GM23338 (cell line): ENCODE measurements around the gene NFS1. TPM values are rescaled to one million over a fixed set of nuclear protein-coding genes. Genes with fewer than 3 reads are reported as not detected.

Experiments
- ATAC-seq: fragments of 200-7000 bp; cut with Tn5 transposase; 3 replicates; pipeline ENCODE4 v1.9.1; 2020
- DNase-seq: peaks from one replicate; pipeline ENCODE4 v3.0.0-alpha.2; 2015; ENCODE audit warnings: low spot score
- H2AFZ ChIP-seq: fragments of 200-600 bp; sonication (generic); 2 replicates; pipeline ENCODE4 v1.8.0; 2016; ENCODE audit warnings: antibody characterized with exemption, mild to moderate bottlenecking, moderate library complexity
- H3F3A ChIP-seq: fragments of 200-600 bp; sonication (generic); replicated peaks from 2 replicates; pipeline ENCODE4 v1.8.0; 2017; ENCODE audit warnings: antibody characterized with exemption, mixed run types, low read depth
- H3K27ac ChIP-seq: fragments of 200-600 bp; sonication (generic); 2 replicates; pipeline ENCODE4 v1.6.1; 2016; ENCODE audit warnings: low read depth
- H3K27me3 ChIP-seq: fragments of 200-600 bp; sonication (generic); 2 replicates; pipeline ENCODE4 v1.8.0; 2016; ENCODE audit warnings: mild to moderate bottlenecking, mixed run types, moderate library complexity; ENCODE audit not compliant: insufficient read depth
- H3K36me3 ChIP-seq: fragments of 200-600 bp; sonication (generic); 2 replicates; pipeline ENCODE4 v1.8.0; 2016; ENCODE audit warnings: mild to moderate bottlenecking; ENCODE audit not compliant: insufficient read depth
- H3K4me1 ChIP-seq: fragments of 200-600 bp; sonication (generic); 2 replicates; pipeline ENCODE4 v1.8.0; 2016; ENCODE audit warnings: mild to moderate bottlenecking, moderate library complexity; ENCODE audit not compliant: insufficient read depth
- H3K4me2 ChIP-seq: fragments of 200-600 bp; sonication (generic); 2 replicates; pipeline ENCODE4 v1.7.1; 2017; ENCODE audit warnings: mixed run types
- H3K4me3 ChIP-seq: fragments of 200-600 bp; sonication (generic); 2 replicates; pipeline ENCODE4 v1.6.1; 2016; ENCODE audit warnings: mixed run types
- H3K79me2 ChIP-seq: fragments of 200-600 bp; sonication (generic); replicated peaks from 2 replicates; pipeline ENCODE4 v1.8.0; 2017; ENCODE audit warnings: mild to moderate bottlenecking; ENCODE audit not compliant: insufficient read depth
- H3K9me2 ChIP-seq: fragments of 200-600 bp; sonication (generic); 2 replicates; pipeline ENCODE4 v1.8.0; 2017; ENCODE audit not compliant: insufficient read depth
- H4K20me1 ChIP-seq: fragments of 200-600 bp; sonication (generic); replicated peaks from 2 replicates; pipeline ENCODE4 v1.8.0; 2017; ENCODE audit warnings: mild to moderate bottlenecking; ENCODE audit not compliant: insufficient read depth
- H3K27ac Mint-ChIP-seq: 2 replicates; pipeline ENCODE4 v1.8.0; 2020; ENCODE audit warnings: inconsistent platforms, mild to moderate bottlenecking, moderate library complexity, mixed read lengths
- H3K27me3 Mint-ChIP-seq: 3 replicates; pipeline ENCODE4 v1.8.0; 2022; ENCODE audit warnings: low read depth, mild to moderate bottlenecking, moderate library complexity, mixed read lengths, inconsistent platforms; ENCODE audit not compliant: insufficient read depth, poor library complexity
- H3K36me3 Mint-ChIP-seq: 3 replicates; pipeline ENCODE4 v1.8.0; 2021; ENCODE audit warnings: low read depth, mild to moderate bottlenecking, inconsistent platforms, moderate library complexity, mixed read lengths
- H3K4me1 Mint-ChIP-seq: 3 replicates; pipeline ENCODE4 v1.8.0; 2020; ENCODE audit warnings: mild to moderate bottlenecking, inconsistent platforms, mixed read lengths
- H3K4me3 Mint-ChIP-seq: 3 replicates; pipeline ENCODE4 v1.8.0; 2021; ENCODE audit warnings: moderate library complexity, mild to moderate bottlenecking, inconsistent platforms, mixed read lengths
- H3K9me3 Mint-ChIP-seq: 3 replicates; pipeline ENCODE4 v1.8.0; 2020; ENCODE audit warnings: moderate library complexity, mild to moderate bottlenecking, inconsistent platforms, mixed read lengths
- CREB1 ChIP-seq: fragments of 250-450 bp; sonication (Bioruptor Pico); IDR thresholded peaks from 2 replicates; pipeline ENCODE4 v1.5.0; 2020; ENCODE audit warnings: low read depth, mild to moderate bottlenecking, moderate library complexity
- CTCF ChIP-seq, 2 experiments: fragments of 200-600 bp in 1 of 2; sonication (generic) in 1 of 2; conservative IDR thresholded peaks; 2 replicates each; pipeline versions ENCODE4 v1.5.1 to v1.6.1; 2016 to 2017; ENCODE audit warnings: antibody characterized with exemption in 2 of 2, low read depth in 2 of 2, mild to moderate bottlenecking in 2 of 2, moderate library complexity in 1 of 2
- ETS1 ChIP-seq: IDR thresholded peaks from 2 replicates; pipeline ENCODE4 v1.6.1; 2016; ENCODE audit warnings: antibody characterized with exemption
- EZH2phosphoT487 ChIP-seq: fragments of 200-600 bp; sonication (generic); IDR thresholded peaks from one replicate; pipeline ENCODE4 v1.8.1; 2018; ENCODE audit warnings: antibody characterized with exemption; ENCODE audit not compliant: unreplicated experiment
- JUNB ChIP-seq: IDR thresholded peaks from one replicate; pipeline ENCODE4 v1.6.1; 2016; ENCODE audit warnings: antibody characterized with exemption; ENCODE audit not compliant: unreplicated experiment
- REST ChIP-seq: IDR thresholded peaks from one replicate; pipeline ENCODE4 v1.6.1; 2018; ENCODE audit warnings: antibody characterized with exemption; ENCODE audit not compliant: unreplicated experiment
- STAT1 ChIP-seq: IDR thresholded peaks from one replicate; pipeline ENCODE4 v1.6.1; 2016; ENCODE audit warnings: antibody characterized with exemption; ENCODE audit not compliant: unreplicated experiment
- ZNF114 ChIP-seq: fragments of 250-450 bp; sonication (Bioruptor Pico); IDR thresholded peaks from 2 replicates; pipeline ENCODE4 v1.5.0; 2020; ENCODE audit warnings: mild to moderate bottlenecking, moderate library complexity
- polyA plus RNA-seq: library from polyadenylated mRNA; unstranded; fragments of >200 nt; fragmentation: Nextera tagmentation; extraction: Ambion mirVana; gene quantifications from 2 replicates; pipeline ENCODE4 v1.2.1, GENCODE V29; 2016
- total RNA-seq: library from RNA; depleted of rRNA; stranded (reverse); fragments of >200 nt; shearing (Covaris generic); gene quantifications from 2 replicates; pipeline ENCODE4 v1.2.3, GENCODE V29; 2014

NFS1 gene
- total and polyA plus RNA-seq, 2 experiments from 2014 or later = 22.8 to 35.7 TPM

- H4K20me1 ChIP-seq = peaks cover 87% of the 10 kb centered on the region
- peaks cover 7% of the 10 kb centered on the region for H3K4me1 ChIP-seq
- H3K4me1 Mint-ChIP-seq = peaks cover 5% of the 10 kb centered on the region; the same call in 2 of the 3 replicates
- TF ChIP-seq ETS1 (no peak), REST (no peak), JUNB (no peak), STAT1 (no peak), ZNF114 (CRISPR knock-in tag) (no peak), CREB1 (CRISPR knock-in tag) (no peak), CTCF (conservative IDR thresholded peaks at IDR 0.05; ENCODE audit: low read depth in 2 of 2) (no peak)
- peaks cover 14% of the 10 kb centered on the region; the same call in 2 of the 3 replicates for H3K36me3 Mint-ChIP-seq
- H3K4me2 ChIP-seq = no peak overlapping the region
- no peaks in the 10 kb centered on the region for H3K27me3 ChIP-seq
- 0 out of 2 replicates have a peak, but pooled peaks cover 5% of the 10 kb centered on the region for H3F3A ChIP-seq
- H3K9me3 Mint-ChIP-seq = no peaks in the 10 kb centered on the region
- ATAC-seq = no peak
- no peaks in the 10 kb centered on the region for H3K9me2 ChIP-seq
- H3K79me2 ChIP-seq = peaks cover 100% of the 10 kb centered on the region
- H3K27ac ChIP-seq = no peak overlapping the region
- H3K36me3 ChIP-seq = peaks cover 11% of the 10 kb centered on the region
- H3K27ac Mint-ChIP-seq = no peak overlapping the region
- DNase-seq = no peak
- H3K27me3 Mint-ChIP-seq = no peaks in the 10 kb centered on the region
- H2AFZ ChIP-seq = no peak overlapping the region
- H3K4me3 Mint-ChIP-seq = no peak overlapping the region
- H3K4me3 ChIP-seq = no peak overlapping the region
Observed at GRCh38 chr20:35653430-35653734, 45.8 kb downstream of the NFS1 start.

GRCh38 chr20:35652641-35653429 lies 46.3 kb downstream of the NFS1 start:
- no peak overlapping the region for H3K4me3 Mint-ChIP-seq
- DNase-seq (peak; percentile 47), ATAC-seq (peak; percentile 66)
- Histone ChIP-seq H3K9me2 (no peaks in the 10 kb centered on the region), H3K27me3 (no peaks in the 10 kb centered on the region), H3K4me1 (peaks cover 5% of the 10 kb centered on the region), H3K27ac (no peak overlapping the region), H3K4me2 (no peak overlapping the region), H4K20me1 (peaks cover 86% of the 10 kb centered on the region), H3K79me2 (peaks cover 100% of the 10 kb centered on the region), H2AFZ (no peak overlapping the region), H3F3A (0 out of 2 replicates have a peak, but pooled peaks cover 5% of the 10 kb centered on the region), H3K36me3 (peaks cover 11% of the 10 kb centered on the region), H3K4me3 (no peak overlapping the region)
- no peaks in the 10 kb centered on the region for H3K9me3 Mint-ChIP-seq
- peaks cover 5% of the 10 kb centered on the region; the same call in 2 of the 3 replicates for H3K4me1 Mint-ChIP-seq
- H3K27me3 Mint-ChIP-seq = no peaks in the 10 kb centered on the region
- H3K36me3 Mint-ChIP-seq = peaks cover 14% of the 10 kb centered on the region; the same call in 2 of the 3 replicates
- H3K27ac Mint-ChIP-seq = no peak overlapping the region
- TF ChIP-seq JUNB = no peak
- no peak for TF ChIP-seq EZH2phosphoT487
- TF ChIP-seq STAT1 = no peak
